ENCODE results near the gene CLDN22. TPM values are rescaled to one million over a fixed set of nuclear protein-coding genes. Genes with fewer than 3 reads are reported as not detected.

The CLDN22 gene
- total and polyA plus RNA-seq, 12 donors, result not detected

GRCh38 chr4:183354219-183354618, 34.1 kb upstream of the CLDN22 start:
- H3K27me3 ChIP-seq, result peaks cover 56% of the 10 kb centered on the region
- no peak for TF ChIP-seq CTCF (IDR thresholded peaks at IDR 0.05)
- H3K27ac ChIP-seq, result no peak overlapping the region
- H3K4me1 ChIP-seq (replicated peaks in 1 of 2), result peaks cover 0 to 9% of the 10 kb centered on the region in 2 donors
- H3K4me3 ChIP-seq, result no peak overlapping the region
- WGBS, 4 donors, result 74 to 76% (median 74%) methylated on average over 9 of the region's 9 CpGs
- intact Hi-C loops (cut with DNase I), result no loop called here
- no peaks in the 10 kb centered on the region for H3K9me3 ChIP-seq (replicated peaks in 1 of 3)
- peak in 1 of 7 donors; percentile 7 for DNase-seq
- no peaks in the 10 kb centered on the region for H3K36me3 ChIP-seq (replicated peaks in 1 of 2)

- H3K27ac ChIP-seq, result no peak overlapping the region
- H3K36me3 ChIP-seq (replicated peaks in 1 of 2), result no peaks in the 10 kb centered on the region
- H3K27me3 ChIP-seq, result peaks cover 56% of the 10 kb centered on the region
- WGBS, 4 donors, result 77 to 91% (median 84%) methylated on average over 8 of the region's 8 CpGs
- peak in 1 of 7 donors; percentile 2 for DNase-seq
- intact Hi-C loops (cut with DNase I), result no loop called here
- no peaks in the 10 kb centered on the region for H3K9me3 ChIP-seq (replicated peaks in 1 of 3)
- H3K4me3 ChIP-seq, result no peak overlapping the region
- TF ChIP-seq CTCF (IDR thresholded peaks at IDR 0.05) (no peak), POLR2A (IDR thresholded peaks at IDR 0.05) (no peak)
- peaks cover 0 to 15% of the 10 kb centered on the region in 2 donors for H3K4me1 ChIP-seq (replicated peaks in 1 of 2)
These were observed 33.5 kb upstream of the CLDN22 start for GRCh38 chr4:183353557-183353956.

- H3K27ac ChIP-seq, result no peak overlapping the region
- peaks cover 0 to 16% of the 10 kb centered on the region in 2 donors for H3K4me1 ChIP-seq (replicated peaks in 1 of 2)
- no peaks in the 10 kb centered on the region for H3K36me3 ChIP-seq (replicated peaks in 1 of 2)
- intact Hi-C loops (cut with DNase I), result no loop called here
- TF ChIP-seq POLR2A (IDR thresholded peaks at IDR 0.05), result no peak
- TF ChIP-seq CTCF (IDR thresholded peaks at IDR 0.05), result no peak
- H3K27me3 ChIP-seq, result peaks cover 54% of the 10 kb centered on the region
- WGBS, 4 donors, result 78 to 89% (median 80%) methylated on average over 4 to 5 of the region's 5 CpGs
- H3K4me3 ChIP-seq, result no peak overlapping the region
- H3K9me3 ChIP-seq (replicated peaks in 1 of 3), result no peaks in the 10 kb centered on the region
- peak in 2 of 7 donors; percentile 7 to 20 for DNase-seq
These were observed 32.5 kb upstream of the CLDN22 start for GRCh38 chr4:183352546-183352945.

- H3K4me3 ChIP-seq, result no peak overlapping the region
- H3K9me3 ChIP-seq (replicated peaks in 1 of 3), result no peaks in the 10 kb centered on the region
- peak in 2 of 7 donors; percentile 3 to 29 for DNase-seq
- H3K27ac ChIP-seq, result no peak overlapping the region
- TF ChIP-seq POLR2A (IDR thresholded peaks at IDR 0.05) (no peak), CTCF (IDR thresholded peaks at IDR 0.05) (no peak)
- intact Hi-C loops (cut with DNase I), result no loop called here
- 83 to 90% (median 85%) methylated on average over 17 of the region's 17 CpGs for WGBS, 4 donors
- H3K36me3 ChIP-seq (replicated peaks in 1 of 2), result no peaks in the 10 kb centered on the region
- peaks cover 0 to 12% of the 10 kb centered on the region in 2 donors for H3K4me1 ChIP-seq (replicated peaks in 1 of 2)
- peaks cover 56% of the 10 kb centered on the region for H3K27me3 ChIP-seq
These were observed 30.4 kb upstream of the CLDN22 start for GRCh38 chr4:183350317-183351071.
